Liver (tissue), 2 donors: ENCODE data around the gene RPS6KA6.

Experiments used
- FOXA1 ChIP-seq: IDR thresholded peaks from 2 replicates; pipeline ENCODE4 v1.6.1; 2016; ENCODE audit warnings: antibody characterized with exemption
- YY1 ChIP-seq: IDR thresholded peaks from 2 replicates; pipeline ENCODE4 v1.6.1; 2016; ENCODE audit warnings: antibody characterized with exemption, mild to moderate bottlenecking
- TF ChIP-seq, protein P1 (sequence below): fragments of 150-350 bp; IDR thresholded peaks from 2 replicates; pipeline ENCODE4 v1.5.1; 2017; ENCODE audit warnings: improper control_type of control experiment, low read depth, low read length; ENCODE audit not compliant: missing input control
- TF ChIP-seq, protein P2 (sequence below): IDR thresholded peaks from 2 replicates; pipeline ENCODE4 v1.6.1; 2016; ENCODE audit warnings: antibody characterized with exemption
- donor health status: healthy.

DNA sequence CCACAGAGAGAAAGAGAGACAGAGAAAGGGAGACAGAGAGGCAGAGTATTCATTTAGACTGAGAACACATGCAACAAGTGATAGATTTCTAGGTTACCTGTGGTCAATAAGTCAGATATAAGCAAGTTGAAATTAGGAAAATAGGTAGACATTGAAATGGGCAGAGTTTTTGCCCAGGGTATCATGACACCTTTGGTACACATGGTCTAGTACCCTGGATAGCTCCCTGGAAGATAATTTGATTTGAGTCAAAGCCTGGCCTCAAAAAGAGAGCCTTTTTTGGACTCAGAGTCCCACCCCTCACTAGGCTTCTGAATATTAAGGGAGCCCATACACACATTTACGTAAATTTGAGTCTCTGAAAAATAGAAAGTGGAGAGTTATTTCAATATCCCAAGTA is 4.0 kb upstream of the RPS6KA6 start:
- TF ChIP-seq, protein P1, sequence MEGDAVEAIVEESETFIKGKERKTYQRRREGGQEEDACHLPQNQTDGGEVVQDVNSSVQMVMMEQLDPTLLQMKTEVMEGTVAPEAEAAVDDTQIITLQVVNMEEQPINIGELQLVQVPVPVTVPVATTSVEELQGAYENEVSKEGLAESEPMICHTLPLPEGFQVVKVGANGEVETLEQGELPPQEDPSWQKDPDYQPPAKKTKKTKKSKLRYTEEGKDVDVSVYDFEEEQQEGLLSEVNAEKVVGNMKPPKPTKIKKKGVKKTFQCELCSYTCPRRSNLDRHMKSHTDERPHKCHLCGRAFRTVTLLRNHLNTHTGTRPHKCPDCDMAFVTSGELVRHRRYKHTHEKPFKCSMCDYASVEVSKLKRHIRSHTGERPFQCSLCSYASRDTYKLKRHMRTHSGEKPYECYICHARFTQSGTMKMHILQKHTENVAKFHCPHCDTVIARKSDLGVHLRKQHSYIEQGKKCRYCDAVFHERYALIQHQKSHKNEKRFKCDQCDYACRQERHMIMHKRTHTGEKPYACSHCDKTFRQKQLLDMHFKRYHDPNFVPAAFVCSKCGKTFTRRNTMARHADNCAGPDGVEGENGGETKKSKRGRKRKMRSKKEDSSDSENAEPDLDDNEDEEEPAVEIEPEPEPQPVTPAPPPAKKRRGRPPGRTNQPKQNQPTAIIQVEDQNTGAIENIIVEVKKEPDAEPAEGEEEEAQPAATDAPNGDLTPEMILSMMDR = no peak
- TF ChIP-seq YY1 = no peak
- TF ChIP-seq FOXA1 = no peak
- TF ChIP-seq, protein P2, sequence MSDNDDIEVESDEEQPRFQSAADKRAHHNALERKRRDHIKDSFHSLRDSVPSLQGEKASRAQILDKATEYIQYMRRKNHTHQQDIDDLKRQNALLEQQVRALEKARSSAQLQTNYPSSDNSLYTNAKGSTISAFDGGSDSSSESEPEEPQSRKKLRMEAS = no peak
